ENCODE data around the gene ZNF580.

The ZNF580 gene

DNA sequence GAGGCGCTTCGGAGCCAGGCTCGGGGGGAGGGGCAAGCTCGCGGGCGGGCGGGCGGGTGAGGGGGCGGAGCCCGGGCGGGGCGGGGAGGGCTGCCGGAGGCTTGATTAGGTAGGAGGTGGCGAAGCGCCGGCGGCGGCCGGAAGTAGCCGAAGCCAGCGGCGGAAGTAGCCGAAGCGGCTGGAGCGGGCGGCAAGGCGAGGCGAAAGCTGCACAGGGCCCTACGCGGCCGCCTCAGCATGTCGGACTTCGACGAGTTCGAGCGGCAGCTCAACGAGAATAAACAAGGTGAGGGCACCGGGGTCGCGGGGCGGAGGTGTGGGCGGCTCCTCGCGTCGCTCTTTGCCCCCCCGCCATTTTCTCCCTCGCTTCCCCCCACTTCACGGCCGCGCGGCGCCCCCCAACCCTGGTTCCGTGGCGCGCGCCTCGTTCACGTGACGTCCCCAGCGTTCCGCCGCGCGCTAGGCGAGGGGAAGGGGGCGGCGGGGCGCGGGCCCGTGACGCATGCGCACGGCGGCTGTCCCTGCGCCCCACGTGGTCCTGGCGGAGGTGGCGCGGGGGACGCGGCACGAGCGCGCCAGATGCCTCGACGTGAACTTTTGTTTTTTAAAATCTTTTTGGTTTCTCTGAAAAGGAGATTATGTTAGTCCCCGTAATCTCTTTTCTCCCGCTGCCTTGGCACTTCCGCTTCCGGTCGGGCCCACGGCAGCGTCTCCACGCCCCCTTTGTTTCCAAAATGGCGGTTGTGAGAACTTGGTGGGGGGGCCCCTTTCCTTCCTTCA lies 14.3 kb downstream of the ZNF580 start, which contains the start of gene U2AF2:
Gene U2AF2, plus strand, starts transcription at position 168 of the 780 bp plus-strand sequence. Its CDS starts 70 bp downstream, at position 238.
- peak; percentile 95 for DNase-seq (ENCODE audit: low spot score)
- CTCF ChIA-PET = interaction anchor here (0.6 to 0.7 kb wide), 2 partner anchors 15 to 30 kb away, joined by 4 to 5 read pairs; no protein-coding TSS in a partner anchor
- peak within 1 kb of the TSS; percentile 98 for H3K27ac ChIP-seq
- POLR2A ChIA-PET (ENCODE audit: low non-redundant PET) = interaction anchor here (0.9 kb wide), 2 partner anchors 12 to 18 kb away, joined by 3 read pairs; no protein-coding TSS in a partner anchor
- TF ChIP-seq, protein P1, sequence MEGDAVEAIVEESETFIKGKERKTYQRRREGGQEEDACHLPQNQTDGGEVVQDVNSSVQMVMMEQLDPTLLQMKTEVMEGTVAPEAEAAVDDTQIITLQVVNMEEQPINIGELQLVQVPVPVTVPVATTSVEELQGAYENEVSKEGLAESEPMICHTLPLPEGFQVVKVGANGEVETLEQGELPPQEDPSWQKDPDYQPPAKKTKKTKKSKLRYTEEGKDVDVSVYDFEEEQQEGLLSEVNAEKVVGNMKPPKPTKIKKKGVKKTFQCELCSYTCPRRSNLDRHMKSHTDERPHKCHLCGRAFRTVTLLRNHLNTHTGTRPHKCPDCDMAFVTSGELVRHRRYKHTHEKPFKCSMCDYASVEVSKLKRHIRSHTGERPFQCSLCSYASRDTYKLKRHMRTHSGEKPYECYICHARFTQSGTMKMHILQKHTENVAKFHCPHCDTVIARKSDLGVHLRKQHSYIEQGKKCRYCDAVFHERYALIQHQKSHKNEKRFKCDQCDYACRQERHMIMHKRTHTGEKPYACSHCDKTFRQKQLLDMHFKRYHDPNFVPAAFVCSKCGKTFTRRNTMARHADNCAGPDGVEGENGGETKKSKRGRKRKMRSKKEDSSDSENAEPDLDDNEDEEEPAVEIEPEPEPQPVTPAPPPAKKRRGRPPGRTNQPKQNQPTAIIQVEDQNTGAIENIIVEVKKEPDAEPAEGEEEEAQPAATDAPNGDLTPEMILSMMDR (conservative IDR thresholded peaks at IDR 0.05; ENCODE audit: low read depth) = no peak

DNA sequence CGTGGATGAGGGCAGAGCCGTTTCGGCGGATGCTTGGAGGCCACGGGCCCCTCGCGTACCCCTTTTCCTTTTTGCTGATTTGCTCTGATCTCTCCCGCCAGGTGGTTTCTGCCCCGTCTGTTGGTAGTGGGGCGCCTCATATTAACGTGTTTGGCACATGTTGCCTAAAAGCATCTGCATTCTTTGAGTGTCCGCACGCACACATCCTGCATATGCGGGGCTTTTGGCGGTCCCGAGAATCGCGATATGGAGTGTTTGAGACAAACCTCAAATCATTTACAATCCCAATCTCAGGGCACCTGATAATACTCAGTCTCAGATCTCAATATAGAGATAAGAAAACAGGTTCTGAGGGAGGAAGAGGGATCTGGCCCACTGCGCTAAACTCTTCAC lies 14.8 kb downstream of the ZNF580 start:
- POLR2A ChIA-PET (ENCODE audit: low non-redundant PET) = no interaction called here
- TF ChIP-seq, protein P1 (conservative IDR thresholded peaks at IDR 0.05; ENCODE audit: low read depth) = no peak
- H3K27ac ChIP-seq = peak overlapping the region; percentile 98
- CTCF ChIA-PET = interaction anchor here (2.5 kb wide), 1 partner anchor 16 kb away, joined by 7 read pairs; no protein-coding TSS in a partner anchor
- DNase-seq (ENCODE audit: low spot score) = no peak

DNA sequence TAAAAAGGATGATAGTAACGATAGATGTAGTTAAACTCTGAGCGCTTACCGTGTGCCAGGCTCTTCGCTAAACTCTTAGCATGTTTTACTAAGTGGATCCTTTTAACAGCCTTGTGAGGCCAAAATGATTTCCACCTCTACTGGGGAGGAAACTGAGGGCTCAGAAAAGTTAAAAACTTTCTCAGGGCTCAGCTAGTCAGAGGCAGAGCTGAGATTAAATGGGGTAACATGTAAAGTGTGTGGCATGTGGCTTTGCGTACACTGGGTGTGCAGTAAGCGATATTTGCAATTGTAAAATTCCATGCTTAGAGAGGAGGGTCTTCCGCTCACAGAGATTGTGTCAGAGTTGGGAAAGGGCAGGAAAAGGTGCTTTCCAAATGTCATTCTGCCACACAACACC lies 15.8 kb downstream of the ZNF580 start:
- POLR2A ChIA-PET (ENCODE audit: low non-redundant PET) = interaction anchor here (0.6 kb wide), 1 partner anchor 418 kb away, joined by 3 read pairs; no protein-coding TSS in a partner anchor
- H3K27ac ChIP-seq = peak overlapping the region; percentile 48
- CTCF ChIA-PET = interaction anchor here (0.6 to 2.5 kb wide), 2 partner anchors 12 to 15 kb away, joined by 3 to 7 read pairs; no protein-coding TSS in a partner anchor
- DNase-seq (ENCODE audit: low spot score) = no peak
- TF ChIP-seq, protein P1 (conservative IDR thresholded peaks at IDR 0.05; ENCODE audit: low read depth) = no peak

DNA sequence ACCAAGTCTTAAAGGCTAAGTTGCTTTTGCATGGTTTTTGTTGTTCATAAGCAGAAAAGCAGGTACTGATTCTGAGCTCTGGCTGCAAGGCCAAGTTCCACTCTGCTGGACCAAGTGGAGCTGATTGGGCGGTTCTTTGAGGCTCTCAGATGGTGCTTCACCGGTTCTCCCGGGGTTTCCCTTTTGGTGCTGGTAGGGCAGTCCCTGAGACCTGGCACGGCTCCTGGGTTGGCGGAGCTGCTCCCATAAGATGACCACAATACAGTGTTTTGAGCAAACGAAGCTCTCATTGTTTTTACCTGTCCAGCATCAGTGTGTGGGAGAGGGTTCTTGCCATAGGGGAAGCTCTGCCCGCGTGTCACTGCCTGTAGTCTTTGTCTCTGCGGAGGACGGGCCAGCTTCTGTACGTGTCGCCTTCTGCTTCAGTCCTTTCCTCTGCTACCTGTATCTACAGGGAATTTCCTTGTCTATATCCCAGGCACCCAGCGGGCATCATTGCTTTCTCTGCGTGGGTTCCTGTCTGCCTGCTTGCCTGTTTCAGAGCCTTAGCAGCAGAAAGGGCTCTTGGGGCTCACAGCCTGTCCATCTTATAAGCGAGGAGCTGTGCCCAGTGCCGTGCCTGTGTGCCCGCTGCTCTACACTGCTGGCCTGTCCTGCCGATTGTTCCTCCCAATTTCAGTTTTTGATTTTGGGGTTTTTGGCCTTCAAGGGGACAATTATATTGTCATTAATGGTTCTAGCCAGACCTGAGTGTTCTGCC lies 16.4 kb downstream of the ZNF580 start:
- ChIA-PET POLR2A (ENCODE audit: low non-redundant PET) (interaction anchor here (0.6 kb wide), 1 partner anchor 419 kb away, joined by 3 read pairs; no protein-coding TSS in a partner anchor), CTCF (interaction anchor here (0.6 to 2.5 kb wide), 2 partner anchors 11 to 14 kb away, joined by 3 to 7 read pairs; no protein-coding TSS in a partner anchor)
- TF ChIP-seq, protein P1 (conservative IDR thresholded peaks at IDR 0.05; ENCODE audit: low read depth) = no peak
- DNase-seq (ENCODE audit: low spot score) = no peak
- H3K27ac ChIP-seq = peak overlapping the region; percentile 48

DNA sequence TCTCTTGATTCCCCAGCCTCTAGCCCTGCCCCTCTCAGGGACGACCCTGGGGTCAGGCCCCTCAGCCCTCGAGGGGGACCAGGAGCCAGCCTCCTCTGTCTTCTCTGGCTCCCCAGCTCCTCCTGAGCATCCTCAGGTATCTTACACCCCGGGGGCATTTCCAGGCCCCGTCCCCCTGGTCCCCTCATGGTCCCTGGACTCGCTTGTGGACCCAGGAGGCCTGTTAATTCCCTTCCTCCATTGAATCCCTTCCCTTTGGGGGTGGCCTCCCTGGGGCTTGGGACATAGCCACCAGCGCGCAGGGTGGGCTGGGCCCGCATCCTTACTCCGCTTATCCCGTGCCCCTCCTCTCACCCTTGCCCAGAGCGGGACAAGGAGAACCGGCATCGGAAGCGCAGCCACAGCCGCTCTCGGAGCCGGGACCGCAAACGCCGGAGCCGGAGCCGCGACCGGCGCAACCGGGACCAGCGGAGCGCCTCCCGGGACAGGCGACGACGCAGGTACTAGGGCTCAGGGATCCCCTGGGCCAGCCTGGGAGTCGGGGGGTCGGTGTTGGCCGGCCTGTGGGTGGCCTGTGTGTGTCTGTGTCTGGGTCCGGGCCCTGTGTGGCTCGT lies 18.2 kb downstream of the ZNF580 start:
- CTCF ChIA-PET = no interaction called here
- DNase-seq (ENCODE audit: low spot score) = no peak
- TF ChIP-seq, protein P1 (conservative IDR thresholded peaks at IDR 0.05; ENCODE audit: low read depth) = no peak
- H3K27ac ChIP-seq = peak overlapping the region; percentile 22
- POLR2A ChIA-PET (ENCODE audit: low non-redundant PET) = no interaction called here

DNA sequence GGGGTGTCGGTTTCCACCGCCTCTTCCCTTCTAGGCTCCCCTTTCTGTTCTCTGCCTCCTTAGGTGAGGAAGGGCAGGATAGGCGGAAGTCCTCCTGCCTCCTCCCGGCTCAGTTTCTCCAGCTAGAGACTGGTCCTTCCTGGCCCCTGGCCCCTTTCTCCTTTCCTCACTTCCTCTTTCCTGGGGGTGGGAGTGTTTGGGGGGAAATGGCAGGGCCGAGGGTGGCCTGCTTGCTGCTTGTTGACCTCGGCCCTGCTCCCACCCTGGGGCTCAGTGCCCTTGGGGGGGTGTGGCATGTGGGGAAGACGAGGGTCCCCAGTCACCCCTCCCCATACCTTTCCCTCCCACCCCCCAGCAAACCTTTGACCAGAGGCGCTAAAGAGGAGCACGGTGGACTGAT lies 19.0 kb downstream of the ZNF580 start:
- no peak for DNase-seq (ENCODE audit: low spot score)
- peak overlapping the region; percentile 22 for H3K27ac ChIP-seq
- TF ChIP-seq, protein P1 (conservative IDR thresholded peaks at IDR 0.05; ENCODE audit: low read depth) = no peak
- ChIA-PET POLR2A (ENCODE audit: low non-redundant PET) (no interaction called here), CTCF (no interaction called here)
